ENCODE measurements around the gene GSTCD.

- TF ChIP-seq CTCF (IDR thresholded peaks at IDR 0.05 in 8 of 11, conservative IDR thresholded peaks at IDR 0.05 in 3 of 11), result no peak
- TF ChIP-seq POLR2A (IDR thresholded peaks at IDR 0.05), result no peak
Measured at GRCh38 chr4:105836537-105836936, 128.0 kb downstream of the GSTCD start.
